Sigmoid colon (tissue), 4 donors: Measurements from ENCODE around the gene TSPAN5.

ENCODE experiments used
- CTCF ChIP-seq, 4 experiments: fragments of 450-650 bp in 3 of 4; fragments of 200-600 bp in 1 of 4; IDR thresholded peaks; one replicate each; pipeline ENCODE4 v1.5.1; 2016 to 2019; ENCODE audit warnings: antibody characterized with exemption in 4 of 4, mild to moderate bottlenecking in 3 of 4, moderate library complexity in 2 of 4
- EP300 ChIP-seq, 4 donors: sonication (generic); formaldehyde crosslinking; IDR thresholded peaks; one replicate each; pipeline ENCODE4 v1.6.1; 2017; ENCODE audit warnings: antibody characterized with exemption in 4 of 4
- POLR2A ChIP-seq, 2 donors: fragments of 450-650 bp; IDR thresholded peaks; one replicate each; pipeline ENCODE4 v1.6.1; 2016; ENCODE audit warnings: antibody characterized with exemption in 2 of 2, mild to moderate bottlenecking in 2 of 2, moderate library complexity in 2 of 2

GRCh38 chr4:98473046-98473445, 185.4 kb downstream of the TSPAN5 start:
- TF ChIP-seq CTCF (IDR thresholded peaks at IDR 0.05) (no peak), POLR2A (IDR thresholded peaks at IDR 0.05) (no peak), EP300 (IDR thresholded peaks at IDR 0.05) (no peak)
